ENCODE measurements around the gene SUGP2. TPM values are rescaled to one million over a fixed set of nuclear protein-coding genes. Genes with fewer than 3 reads are reported as not detected.

SUGP2 gene
- total and polyA plus RNA-seq, 2 experiments from 2014 or later = 102 to 109 TPM

- Mint-ChIP-seq H3K9me3 (no peaks in the 10 kb centered on the region; the same call in 2 of the 3 replicates), H3K36me3 (ENCODE audit: low read depth) (peaks cover 9% of the 10 kb centered on the region; the same call in 2 of the 3 replicates), H3K4me1 (no peaks in the 10 kb centered on the region), H3K27me3 (ENCODE audit: insufficient read depth, low read depth, poor library complexity) (peaks cover 12% of the 10 kb centered on the region), H3K4me3 (no peak overlapping the region), H3K27ac (no peak overlapping the region)
- H3K79me2 ChIP-seq (replicated peaks; ENCODE audit: insufficient read depth) = no peaks in the 10 kb centered on the region
- TF ChIP-seq JUNB (IDR thresholded peaks at IDR 0.05; ENCODE audit: unreplicated experiment) (no peak), ZNF462 (CRISPR knock-in tag; IDR thresholded peaks at IDR 0.05) (no peak), EZH2phosphoT487 (IDR thresholded peaks at IDR 0.05; ENCODE audit: unreplicated experiment) (no peak), STAT1 (IDR thresholded peaks at IDR 0.05; ENCODE audit: unreplicated experiment) (no peak), NANOG (IDR thresholded peaks at IDR 0.05; ENCODE audit: borderline replicate concordance) (no peak), ZNF331 (CRISPR knock-in tag; IDR thresholded peaks at IDR 0.05; ENCODE audit: low read depth) (no peak), ETS1 (IDR thresholded peaks at IDR 0.05) (no peak), CREB1 (CRISPR knock-in tag; IDR thresholded peaks at IDR 0.05; ENCODE audit: low read depth) (no peak), POLR2AphosphoS5 (IDR thresholded peaks at IDR 0.05; ENCODE audit: low read depth) (no peak)
- TF ChIP-seq, protein P1, sequence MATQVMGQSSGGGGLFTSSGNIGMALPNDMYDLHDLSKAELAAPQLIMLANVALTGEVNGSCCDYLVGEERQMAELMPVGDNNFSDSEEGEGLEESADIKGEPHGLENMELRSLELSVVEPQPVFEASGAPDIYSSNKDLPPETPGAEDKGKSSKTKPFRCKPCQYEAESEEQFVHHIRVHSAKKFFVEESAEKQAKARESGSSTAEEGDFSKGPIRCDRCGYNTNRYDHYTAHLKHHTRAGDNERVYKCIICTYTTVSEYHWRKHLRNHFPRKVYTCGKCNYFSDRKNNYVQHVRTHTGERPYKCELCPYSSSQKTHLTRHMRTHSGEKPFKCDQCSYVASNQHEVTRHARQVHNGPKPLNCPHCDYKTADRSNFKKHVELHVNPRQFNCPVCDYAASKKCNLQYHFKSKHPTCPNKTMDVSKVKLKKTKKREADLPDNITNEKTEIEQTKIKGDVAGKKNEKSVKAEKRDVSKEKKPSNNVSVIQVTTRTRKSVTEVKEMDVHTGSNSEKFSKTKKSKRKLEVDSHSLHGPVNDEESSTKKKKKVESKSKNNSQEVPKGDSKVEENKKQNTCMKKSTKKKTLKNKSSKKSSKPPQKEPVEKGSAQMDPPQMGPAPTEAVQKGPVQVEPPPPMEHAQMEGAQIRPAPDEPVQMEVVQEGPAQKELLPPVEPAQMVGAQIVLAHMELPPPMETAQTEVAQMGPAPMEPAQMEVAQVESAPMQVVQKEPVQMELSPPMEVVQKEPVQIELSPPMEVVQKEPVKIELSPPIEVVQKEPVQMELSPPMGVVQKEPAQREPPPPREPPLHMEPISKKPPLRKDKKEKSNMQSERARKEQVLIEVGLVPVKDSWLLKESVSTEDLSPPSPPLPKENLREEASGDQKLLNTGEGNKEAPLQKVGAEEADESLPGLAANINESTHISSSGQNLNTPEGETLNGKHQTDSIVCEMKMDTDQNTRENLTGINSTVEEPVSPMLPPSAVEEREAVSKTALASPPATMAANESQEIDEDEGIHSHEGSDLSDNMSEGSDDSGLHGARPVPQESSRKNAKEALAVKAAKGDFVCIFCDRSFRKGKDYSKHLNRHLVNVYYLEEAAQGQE (IDR thresholded peaks at IDR 0.05; ENCODE audit: unreplicated experiment) = no peak
- no peaks in the 10 kb centered on the region for H4K20me1 ChIP-seq (replicated peaks; ENCODE audit: insufficient read depth)
- H2AFZ ChIP-seq = no peak overlapping the region
- no peaks in the 10 kb centered on the region for H3K9me2 ChIP-seq (ENCODE audit: insufficient read depth)
- H3K4me3 ChIP-seq = no peak overlapping the region
- DNase-seq (ENCODE audit: low spot score) (no peak), ATAC-seq (no peak)
- no peaks in the 10 kb centered on the region for H3K36me3 ChIP-seq (ENCODE audit: insufficient read depth)
- no peaks in the 10 kb centered on the region for H3K4me1 ChIP-seq (ENCODE audit: insufficient read depth)
- H3K27ac ChIP-seq (ENCODE audit: low read depth) = no peak overlapping the region
- no peak overlapping the region for H3K4me2 ChIP-seq
- H3F3A ChIP-seq (replicated peaks; ENCODE audit: low read depth) = no peaks in the 10 kb centered on the region
- H3K27me3 ChIP-seq (ENCODE audit: insufficient read depth) = no peaks in the 10 kb centered on the region
Measured at GRCh38 chr19:18948976-18949356, 84.4 kb downstream of the SUGP2 start.

All from GM23338 (cell line).